A549 (cell line): ENCODE data around the gene ITM2C. TPM values are rescaled to one million over a fixed set of nuclear protein-coding genes. Genes with fewer than 3 reads are reported as not detected.

Experiments
- ATAC-seq, 2 experiments: fragments of 200-7000 bp in 1 of 2; fragments of >200 bp in 1 of 2; cut with Nextera tagmentation in 1 of 2; cut with Tn5 transposase in 1 of 2; 3 replicates each; pipeline versions ENCODE4 v1.8.0 to v1.9.1; 2018 to 2020; ENCODE audit warnings: mild to moderate bottlenecking in 1 of 2, moderate library complexity in 1 of 2
- CTCF ChIA-PET: fragments of 300-600 bp; sonication (Branson Sonifier 250); formaldehyde crosslinking; extraction: SDS; loops from one replicate; lab custom pipeline; 2021; ENCODE audit warnings: antibody characterized with exemption, inconsistent platforms; lab: Yijun Ruan, JAX
- POLR2A ChIA-PET: fragments of 350-600 bp; formaldehyde crosslinking; extraction: SDS; loops from one replicate; lab custom pipeline; 2021; ENCODE audit warnings: antibody characterized with exemption, inconsistent platforms; lab: Yijun Ruan, JAX
- DNase-seq, 2 experiments: peaks; one replicate each; pipeline versions ENCODE4 v3.0.0 to v3.0.0-alpha.2; 2011 to 2016; ENCODE audit warnings: low read depth in 1 of 2, low spot score in 1 of 2
- FAIRE-seq: peaks from 2 replicates; lab custom pipeline; 2011; peaks lifted over from hg19 to GRCh38; lab: Jason Lieb, UNC
- H3K27ac ChIP-seq, 2 experiments: fragments of >200 bp; sonication (Bioruptor Twin); formaldehyde crosslinking; 3 replicates each; pipeline ENCODE4 v1.5.1; 2016 to 2017
- H3K4me1 ChIP-seq: fragments of >200 bp; sonication (Bioruptor Twin); formaldehyde crosslinking; 3 replicates; pipeline ENCODE4 v1.6.1; 2016
- H3K4me2 ChIP-seq: fragments of >200 bp; sonication (Bioruptor Twin); formaldehyde crosslinking; 3 replicates; pipeline ENCODE4 v1.6.1; 2016
- H3K4me3 ChIP-seq: fragments of >200 bp; sonication (Bioruptor Twin); formaldehyde crosslinking; 3 replicates; pipeline ENCODE4 v1.5.1; 2016
- H3K9me3 ChIP-seq: fragments of >200 bp; sonication (Bioruptor Twin); formaldehyde crosslinking; 3 replicates; pipeline ENCODE4 v1.6.1; 2016
- CBX8 ChIP-seq: fragments of 200-600 bp; sonication (generic); IDR thresholded peaks from 2 replicates; pipeline ENCODE4 v1.6.1; 2016
- CHD4 ChIP-seq: fragments of 200-600 bp; sonication (generic); IDR thresholded peaks from 2 replicates; pipeline ENCODE4 v1.6.1; 2016; ENCODE audit warnings: antibody characterized with exemption, mild to moderate bottlenecking, borderline replicate concordance
- FOSB ChIP-seq: fragments of 250-450 bp; sonication (Bioruptor Pico); IDR thresholded peaks from 2 replicates; pipeline ENCODE4 v1.5.0; 2020; ENCODE audit warnings: mild to moderate bottlenecking, moderate library complexity
- GATA3 ChIP-seq: IDR thresholded peaks from 2 replicates; pipeline ENCODE4 v1.6.1; 2012; ENCODE audit warnings: borderline replicate concordance
- HMGXB4 ChIP-seq: fragments of 250-450 bp; sonication (Bioruptor Pico); IDR thresholded peaks from 2 replicates; pipeline ENCODE4 v1.5.0; 2021; ENCODE audit warnings: mild to moderate bottlenecking, moderate library complexity, borderline replicate concordance
- HOXB5 ChIP-seq: fragments of 250-450 bp; sonication (Bioruptor Pico); IDR thresholded peaks from 2 replicates; pipeline ENCODE4 v1.5.0; 2020; ENCODE audit warnings: mild to moderate bottlenecking, moderate library complexity
- JUNB ChIP-seq: fragments of >200 bp; sonication (Bioruptor Twin); formaldehyde crosslinking; IDR thresholded peaks from 2 replicates; pipeline ENCODE4 v1.6.1; 2016
- MAFK ChIP-seq: fragments of 450-650 bp; IDR thresholded peaks from 2 replicates; pipeline ENCODE4 v1.6.1; 2014; ENCODE audit not compliant: partially characterized antibody
- MAZ ChIP-seq: fragments of 150-350 bp; IDR thresholded peaks from 2 replicates; pipeline ENCODE4 v1.6.1; 2014; ENCODE audit warnings: antibody characterized with exemption, low read depth, low read length, borderline replicate concordance
- MYC ChIP-seq: IDR thresholded peaks from 2 replicates; pipeline ENCODE4 v1.6.1; 2012; ENCODE audit warnings: mild to moderate bottlenecking, inconsistent platforms, low read length, improper control_type of control experiment, borderline replicate concordance
- PHF8 ChIP-seq: fragments of 200-600 bp; sonication (generic); IDR thresholded peaks from 2 replicates; pipeline ENCODE4 v1.6.1; 2016; ENCODE audit warnings: low read depth, mild to moderate bottlenecking, antibody characterized with exemption, moderate library complexity, borderline replicate concordance
- RARB ChIP-seq: fragments of 250-450 bp; sonication (Bioruptor Pico); IDR thresholded peaks from 2 replicates; pipeline ENCODE4 v1.8.0; 2021; ENCODE audit warnings: mild to moderate bottlenecking, moderate library complexity
- RNF2 ChIP-seq: fragments of 200-600 bp; sonication (generic); IDR thresholded peaks from 2 replicates; pipeline ENCODE4 v1.6.1; 2016; ENCODE audit warnings: low read depth, mild to moderate bottlenecking, antibody characterized with exemption, moderate library complexity, borderline replicate concordance
- TFCP2L1 ChIP-seq: fragments of 250-450 bp; sonication (Bioruptor Pico); IDR thresholded peaks from 2 replicates; pipeline ENCODE4 v1.5.0; 2021; ENCODE audit warnings: mild to moderate bottlenecking
- ZFP36 ChIP-seq: fragments of 450-650 bp; IDR thresholded peaks from 2 replicates; pipeline ENCODE4 v1.6.1; 2014; ENCODE audit warnings: borderline replicate concordance; ENCODE audit not compliant: partially characterized antibody
- ZNF302 ChIP-seq: fragments of 250-450 bp; sonication (Bioruptor Pico); IDR thresholded peaks from 2 replicates; pipeline ENCODE4 v1.9.0; 2021; ENCODE audit warnings: inconsistent platforms, mild to moderate bottlenecking, moderate library complexity
- ZSCAN20 ChIP-seq: fragments of 250-450 bp; sonication (Bioruptor Pico); IDR thresholded peaks from 2 replicates; pipeline ENCODE4 v1.8.0; 2022; ENCODE audit warnings: mild to moderate bottlenecking, moderate library complexity
- WGBS: methylation state at CpG from one replicate; pipeline ENCODE4 v1.1.6; 2017; ENCODE audit errors: missing lambda C conversion rate; 5-methylcytosine and 5-hydroxymethylcytosine counted together
- polyA plus RNA-seq, 4 experiments: library from polyadenylated mRNA; depleted of rRNA in 3 of 4; stranded (reverse); fragments of >200 nt; fragmentation: RNase III in 1 of 4; extraction: RNeasy Plus Mini Kit Qiagen cat#74134 plus additional on column Dnase treatment in 1 of 4; gene quantifications; 2 replicates in 3 of 4; 3 replicates in 1 of 4; pipeline ENCODE4 v1.2.3, GENCODE V29; 2011 to 2017
- TF ChIP-seq, protein P1 (sequence below): fragments of >200 bp; sonication (Bioruptor Twin); formaldehyde crosslinking; IDR thresholded peaks from 3 replicates; pipeline ENCODE4 v1.6.1; 2016

ITM2C gene
- polyA plus RNA-seq, 2 of the 4 experiments (the other 2 are of a cell fraction) = 84.0 to 88.1 TPM

DNA sequence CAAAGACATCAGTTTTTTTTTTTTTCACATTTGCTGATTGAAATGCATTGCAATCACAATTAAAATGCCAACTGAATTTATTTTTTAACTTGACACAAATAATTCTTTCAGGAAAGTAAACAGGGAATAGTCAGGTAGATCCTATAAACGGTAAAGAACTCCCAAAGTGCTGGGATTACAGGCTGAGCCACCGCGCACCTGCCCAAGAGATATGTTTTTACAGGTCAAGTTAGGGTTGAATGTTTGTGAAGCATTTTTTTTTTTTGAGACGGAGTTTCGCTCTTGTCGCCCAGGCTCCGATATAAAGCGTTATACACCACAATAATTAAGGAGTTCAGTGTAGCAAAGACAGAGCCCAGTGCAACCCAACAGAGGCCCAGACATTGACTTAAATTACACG, 15.1 kb downstream of the ITM2C start:
- FAIRE-seq (no peak), DNase-seq (no peak), ATAC-seq (no peak)
- ChIA-PET POLR2A (no interaction called here), CTCF (no interaction called here)
- 90% methylated on average over 9 of the region's 9 CpGs for WGBS
- Histone ChIP-seq H3K4me2 (no peak overlapping the region), H3K9me3 (no peaks in the 10 kb centered on the region), H3K27ac (no peak overlapping the region), H3K4me1 (no peaks in the 10 kb centered on the region), H3K4me3 (no peak overlapping the region)
- TF ChIP-seq CBX8 (no peak), ZSCAN20 (CRISPR knock-in tag) (no peak)
- TF ChIP-seq, all 56 proteins: peak for 0

- ATAC-seq = no peak
- no peak for DNase-seq
- POLR2A ChIA-PET = no interaction called here
- TF ChIP-seq MYC = no peak
- TF ChIP-seq CHD4 = no peak
- no peak for TF ChIP-seq ZNF302
- TF ChIP-seq JUNB = no peak
- no peak for TF ChIP-seq ZFP36
- no peak for TF ChIP-seq FOSB
- no peak for TF ChIP-seq RNF2
- TF ChIP-seq MAFK = no peak
- TF ChIP-seq, protein P1, sequence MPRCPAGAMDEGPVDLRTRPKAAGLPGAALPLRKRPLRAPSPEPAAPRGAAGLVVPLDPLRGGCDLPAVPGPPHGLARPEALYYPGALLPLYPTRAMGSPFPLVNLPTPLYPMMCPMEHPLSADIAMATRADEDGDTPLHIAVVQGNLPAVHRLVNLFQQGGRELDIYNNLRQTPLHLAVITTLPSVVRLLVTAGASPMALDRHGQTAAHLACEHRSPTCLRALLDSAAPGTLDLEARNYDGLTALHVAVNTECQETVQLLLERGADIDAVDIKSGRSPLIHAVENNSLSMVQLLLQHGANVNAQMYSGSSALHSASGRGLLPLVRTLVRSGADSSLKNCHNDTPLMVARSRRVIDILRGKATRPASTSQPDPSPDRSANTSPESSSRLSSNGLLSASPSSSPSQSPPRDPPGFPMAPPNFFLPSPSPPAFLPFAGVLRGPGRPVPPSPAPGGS = no peak
- no peak for TF ChIP-seq RARB (CRISPR knock-in tag)
- TF ChIP-seq GATA3 = no peak
- TF ChIP-seq TFCP2L1 (CRISPR knock-in tag) = no peak
- TF ChIP-seq PHF8 = no peak
- CTCF ChIA-PET = interaction anchor here (1.1 to 1.4 kb wide), 2 partner anchors 58 to 101 kb away, joined by 4 read pairs; no protein-coding TSS in a partner anchor
- H3K4me2 ChIP-seq = no peak overlapping the region
- H3K4me1 ChIP-seq = no peaks in the 10 kb centered on the region
- WGBS = 61% methylated on average over 7 of the region's 7 CpGs
- H3K9me3 ChIP-seq = no peaks in the 10 kb centered on the region
- H3K4me3 ChIP-seq = no peak overlapping the region
- FAIRE-seq = no peak
- H3K27ac ChIP-seq = no peak overlapping the region
Observed at GRCh38 chr2:230881840-230882239, 17.1 kb downstream of the ITM2C start.

GRCh38 chr2:230885463-230886130, 20.9 kb downstream of the ITM2C start:
- TF ChIP-seq HMGXB4 (CRISPR knock-in tag) = no peak
- TF ChIP-seq HOXB5 (CRISPR knock-in tag) = no peak
- no peak for TF ChIP-seq MAZ
- 68% methylated on average over 11 of the region's 11 CpGs for WGBS
- no peak overlapping the region for H3K4me2 ChIP-seq
- H3K4me3 ChIP-seq = no peak overlapping the region
- FAIRE-seq (no peak), DNase-seq (no peak), ATAC-seq (no peak)
- no peak overlapping the region for H3K27ac ChIP-seq
- ChIA-PET CTCF (interaction anchor here (1.1 to 2.1 kb wide), 2 partner anchors 17 to 37 kb away, joined by 4 to 5 read pairs; no protein-coding TSS in a partner anchor), POLR2A (no interaction called here)
- no peaks in the 10 kb centered on the region for H3K4me1 ChIP-seq
- H3K9me3 ChIP-seq = no peaks in the 10 kb centered on the region
